SHP77 (cell line): ENCODE results near the gene ADAM33.

Experiments used
- DNase-seq, 2 experiments: peaks; one replicate each; lab custom pipeline; 2025; lab: John Stamatoyannopoulos, UW

Gene ADAM33

DNA sequence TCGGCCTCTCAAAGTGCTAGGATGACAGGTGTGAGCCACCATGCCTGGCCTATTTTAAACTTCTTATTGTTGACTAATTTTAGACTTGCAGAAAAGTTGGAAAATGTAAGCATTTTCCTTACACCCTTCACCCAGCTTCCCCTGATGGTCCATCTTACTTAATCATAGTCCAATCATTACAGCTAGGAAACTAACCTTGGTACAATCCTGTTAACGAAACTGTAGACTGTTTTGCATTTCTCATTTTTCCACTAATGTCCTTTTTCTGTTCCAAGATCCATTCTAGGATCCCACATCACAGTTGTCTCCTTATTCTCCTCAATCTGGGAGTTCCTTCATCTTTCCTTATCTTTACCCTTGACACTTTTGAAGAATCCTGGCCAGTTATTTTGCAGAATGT lies 18.0 kb downstream of the ADAM33 start:
- no peak for DNase-seq

DNA sequence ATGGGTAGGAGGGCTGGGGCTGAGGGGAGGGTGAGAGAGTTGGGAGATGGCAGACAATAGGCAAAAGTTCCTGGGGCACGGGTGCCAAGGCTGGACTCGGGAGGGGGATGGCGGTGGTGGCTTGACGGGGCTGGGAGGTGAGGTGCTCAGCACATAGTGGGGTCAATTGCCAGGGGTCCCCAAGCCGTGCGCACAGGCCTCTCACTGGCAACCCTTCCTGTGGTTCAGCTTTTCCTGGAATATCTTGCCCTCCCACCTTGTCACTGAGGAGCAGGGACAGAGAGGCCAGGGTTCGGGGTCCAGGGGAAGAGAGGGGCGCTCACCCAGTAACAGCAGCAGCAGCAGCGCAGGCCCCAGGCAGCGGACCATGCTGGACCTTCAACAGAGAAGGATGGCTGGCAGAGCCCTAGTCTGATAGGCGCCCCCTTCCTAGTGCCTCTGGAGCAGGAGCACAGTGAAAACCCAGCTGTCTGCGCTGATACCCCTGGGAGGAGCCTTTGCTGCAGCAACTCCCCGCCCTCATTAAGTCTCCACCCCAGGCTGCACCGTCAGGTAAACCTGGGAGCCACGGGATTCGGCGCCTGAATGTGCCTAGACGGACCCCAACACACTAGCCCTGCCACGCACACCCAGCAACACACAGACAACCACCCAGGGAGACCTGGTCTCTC lies 18.6 kb downstream of the ADAM33 start, which contains the start of gene GFRA4:
Gene GFRA4, minus strand, starts transcription at position 369 of the 671 bp plus-strand sequence. Its CDS starts 0 bp downstream, at position 369.
- no peak for DNase-seq

DNA sequence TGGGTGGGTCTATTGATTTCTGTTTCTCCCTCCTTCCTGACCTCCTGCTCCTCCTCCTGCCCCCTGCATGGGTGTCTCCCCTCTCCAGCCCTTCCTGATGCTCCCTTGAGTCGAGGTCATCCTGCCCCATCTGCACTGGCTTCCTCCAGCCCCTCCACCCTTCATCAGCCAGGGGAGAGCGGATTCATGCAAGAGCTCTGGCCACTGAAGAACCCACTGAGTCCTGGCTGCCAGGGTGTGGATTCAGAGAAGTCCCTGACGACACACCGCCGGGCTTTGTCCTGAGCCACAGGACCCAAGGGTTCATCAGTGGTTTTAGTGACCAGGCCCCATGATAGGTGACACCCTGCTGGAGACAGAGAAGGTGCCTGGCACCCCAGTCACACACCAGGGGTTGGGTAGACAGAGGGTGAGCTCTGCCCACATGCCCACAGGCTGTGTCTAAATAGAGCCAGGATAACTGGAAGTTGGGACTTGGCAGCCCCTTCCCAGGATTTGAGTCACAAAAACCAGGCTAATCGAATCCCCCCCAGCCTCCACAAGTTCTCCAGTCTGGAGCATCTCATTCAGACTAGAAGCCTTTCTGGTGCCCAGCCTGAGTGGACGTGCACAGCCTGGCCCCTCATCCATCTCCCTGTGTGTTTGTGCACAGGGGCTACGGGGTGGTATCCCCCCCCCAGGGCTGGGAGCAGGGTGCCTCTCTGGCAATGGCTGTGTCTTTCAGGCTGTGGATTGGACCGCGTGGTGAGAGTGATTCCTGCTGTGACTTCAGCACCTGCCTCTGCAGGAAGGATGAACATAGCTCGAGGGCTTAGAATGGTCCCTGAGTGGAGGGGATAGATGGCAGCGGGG lies 19.8 kb downstream of the ADAM33 start:
- DNase-seq, result no peak

DNA sequence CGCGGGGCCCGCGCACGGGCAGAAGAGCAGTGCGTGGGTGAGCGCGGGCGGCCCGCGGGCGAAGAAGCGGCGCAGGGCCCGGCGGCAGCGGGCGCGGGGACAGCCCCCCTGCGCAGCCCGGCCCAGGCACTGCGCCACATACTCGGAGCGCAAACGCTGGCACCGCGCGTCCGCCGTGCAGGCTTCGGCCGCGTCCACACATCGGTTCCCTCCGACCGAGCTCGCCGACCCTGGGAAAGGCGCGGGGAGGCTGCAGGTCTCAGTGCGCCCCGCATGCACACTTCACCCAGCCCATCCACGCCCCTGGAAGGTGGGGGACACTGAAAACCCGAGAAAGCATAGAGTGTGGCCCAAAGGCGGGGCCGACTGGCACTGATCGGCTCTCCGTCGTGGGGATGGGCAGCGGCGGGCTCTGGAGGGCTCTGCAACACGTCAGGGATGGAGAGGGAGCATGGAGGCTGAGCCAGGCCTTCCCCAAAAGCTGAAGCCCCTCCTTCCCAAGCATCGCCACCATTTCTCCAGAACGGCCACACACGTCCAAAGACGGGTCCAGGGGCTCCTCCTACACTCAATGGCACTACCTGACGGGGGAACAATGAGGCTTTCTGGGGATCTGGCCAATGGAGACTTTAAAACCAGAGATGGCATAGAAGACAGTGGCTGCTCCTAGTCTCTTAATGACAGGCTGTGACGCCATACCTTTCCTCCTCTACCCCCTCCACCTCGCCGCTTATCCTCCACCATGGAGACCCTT lies 20.6 kb downstream of the ADAM33 start:
- DNase-seq, result no peak

DNA sequence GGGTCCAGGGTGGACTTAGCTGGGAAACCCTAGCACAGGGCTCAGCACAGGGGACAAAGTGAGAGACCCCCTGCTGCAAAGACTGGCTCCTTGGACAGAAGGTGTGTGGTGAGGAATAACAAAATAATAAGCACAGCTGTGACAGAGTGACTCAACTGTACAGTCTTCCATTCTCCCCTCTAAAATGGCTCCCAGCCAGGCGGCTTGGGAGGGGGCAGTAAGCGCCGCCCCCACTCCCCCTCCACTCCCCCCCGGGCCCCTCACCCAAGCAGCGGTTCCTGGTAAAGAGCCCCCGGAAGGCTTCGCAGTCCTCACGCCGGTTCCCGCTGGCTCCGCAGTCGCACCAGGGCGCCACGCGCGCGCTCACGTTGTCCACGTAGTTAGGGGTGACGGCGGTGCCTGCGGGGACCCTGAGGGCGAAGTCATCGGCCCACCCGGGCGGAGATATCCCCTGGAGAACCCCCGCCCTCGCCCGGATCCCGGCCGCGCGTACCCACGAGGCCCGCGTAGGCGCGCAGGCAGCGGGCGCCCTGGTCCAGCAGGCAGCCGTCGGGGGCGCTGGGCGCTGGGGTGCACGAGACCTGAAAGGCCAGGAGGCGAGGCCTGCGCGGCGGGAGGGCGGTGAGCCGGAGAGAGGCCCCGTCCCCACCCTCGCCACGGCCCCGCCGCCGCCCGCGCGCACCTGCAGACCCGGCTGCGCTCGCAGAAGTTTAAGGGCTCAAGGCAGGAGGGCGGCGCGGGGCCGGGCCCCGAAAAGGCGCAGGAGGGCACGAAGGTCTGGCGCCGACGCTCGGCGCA lies 21.3 kb downstream of the ADAM33 start:
- DNase-seq, result no peak

DNA sequence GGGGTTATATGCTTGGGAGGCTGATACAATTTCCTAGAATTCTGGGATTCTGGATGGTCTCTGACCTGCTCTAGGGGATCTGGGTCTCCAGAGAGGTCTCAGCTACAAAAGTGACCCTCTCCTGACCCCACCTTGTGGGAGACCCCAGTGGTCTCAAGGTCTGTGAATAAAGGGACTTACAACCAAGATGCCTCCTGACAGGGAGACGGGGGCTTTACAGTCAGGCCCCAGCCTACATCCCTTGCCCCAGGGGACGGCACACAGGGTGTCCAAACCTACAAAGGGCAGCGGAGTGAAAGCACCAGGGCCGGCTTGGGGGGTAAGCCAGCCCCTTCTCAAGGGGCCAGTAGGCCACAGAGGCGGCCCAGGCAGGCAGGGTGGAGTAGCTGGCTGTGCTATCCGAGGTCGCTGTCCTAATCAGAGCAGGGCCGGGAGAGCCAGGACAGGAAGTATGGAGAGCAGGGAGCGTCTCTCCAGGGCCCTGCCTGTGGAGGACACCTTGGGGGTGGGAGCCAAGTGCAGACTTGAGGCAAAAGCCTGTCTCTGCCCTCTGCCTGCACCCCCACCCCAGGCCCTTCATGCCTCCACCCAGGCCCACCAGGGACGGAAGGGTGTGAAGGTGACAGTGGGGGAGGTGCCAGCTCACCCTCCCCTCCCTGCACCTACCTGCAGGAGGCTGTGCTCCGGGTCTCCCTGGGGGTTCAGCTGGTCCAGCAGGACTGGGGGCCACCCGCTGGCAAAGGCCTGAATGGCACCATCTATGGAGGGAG lies 22.1 kb downstream of the ADAM33 start:
- no peak for DNase-seq

DNA sequence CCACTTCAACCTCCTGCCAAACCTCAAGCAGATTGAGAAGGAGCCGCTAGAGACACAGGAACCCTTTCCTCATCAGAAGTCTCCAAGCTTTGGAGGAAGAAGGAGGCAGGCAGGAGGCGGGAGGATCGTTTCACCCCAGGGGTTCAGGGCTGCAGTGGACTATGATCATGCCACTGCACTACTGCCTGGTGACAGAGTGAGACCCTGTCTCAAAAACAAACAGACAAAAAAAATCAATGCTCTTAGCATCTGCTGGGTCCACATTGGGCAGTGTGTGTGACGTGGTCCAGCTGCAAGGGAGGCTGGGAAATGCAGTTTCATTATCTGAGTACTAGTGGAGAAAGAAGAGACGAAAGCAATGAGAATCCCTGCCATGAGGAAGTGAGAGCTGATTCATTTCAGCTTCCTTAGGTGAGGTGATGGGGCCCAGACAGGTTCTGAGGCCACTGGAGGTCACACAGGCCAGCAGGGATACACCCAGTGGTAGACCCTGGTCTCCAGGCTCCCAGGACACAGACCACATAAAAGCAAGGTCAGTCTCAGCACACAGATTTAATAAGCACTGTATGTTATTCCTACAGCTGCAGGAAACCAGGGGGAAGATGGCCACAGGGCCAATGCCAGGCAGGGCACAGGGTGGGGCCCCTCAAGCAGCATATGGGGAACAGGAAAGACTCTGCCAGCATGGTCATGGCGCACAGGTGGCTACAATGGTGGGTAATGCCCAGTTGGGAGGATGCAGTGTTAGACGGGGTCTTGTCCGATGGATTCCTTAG lies 22.9 kb downstream of the ADAM33 start:
- peak; percentile 10 to 34 for DNase-seq

DNA sequence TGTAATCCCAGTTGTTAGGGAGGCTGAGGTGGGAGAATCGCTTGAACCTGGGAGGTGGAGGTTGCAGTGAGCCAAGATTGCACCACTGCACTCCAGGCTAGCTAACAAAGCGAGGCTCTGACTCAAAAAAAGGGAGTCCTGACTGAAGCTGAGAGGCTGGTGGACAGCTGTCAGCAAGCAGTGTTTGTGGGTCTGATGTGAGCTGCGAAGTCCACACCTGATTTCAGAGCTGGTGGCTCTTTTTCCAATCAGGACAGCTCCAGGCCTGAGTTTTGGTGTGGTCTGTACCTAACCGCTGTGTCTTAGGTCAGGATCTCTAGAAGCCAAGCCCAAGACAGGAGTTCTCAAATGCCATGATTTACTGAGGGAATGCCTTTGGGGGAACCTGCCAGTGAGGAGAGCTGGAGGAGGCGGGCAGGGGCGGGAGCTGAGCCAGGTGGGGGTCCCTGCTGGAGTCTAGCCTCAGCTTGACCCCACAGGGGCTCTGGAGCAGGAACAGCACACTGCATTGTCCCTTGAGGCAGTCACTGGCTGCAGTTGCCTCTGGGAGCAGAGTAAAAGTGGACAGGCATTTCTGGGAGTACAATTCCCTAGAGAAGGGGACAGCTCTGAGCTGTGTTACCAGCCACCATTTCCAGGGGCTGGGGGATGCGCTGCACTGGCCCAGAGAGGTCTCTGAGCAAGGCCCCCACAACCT lies 23.6 kb downstream of the ADAM33 start:
- DNase-seq, result no peak

DNA sequence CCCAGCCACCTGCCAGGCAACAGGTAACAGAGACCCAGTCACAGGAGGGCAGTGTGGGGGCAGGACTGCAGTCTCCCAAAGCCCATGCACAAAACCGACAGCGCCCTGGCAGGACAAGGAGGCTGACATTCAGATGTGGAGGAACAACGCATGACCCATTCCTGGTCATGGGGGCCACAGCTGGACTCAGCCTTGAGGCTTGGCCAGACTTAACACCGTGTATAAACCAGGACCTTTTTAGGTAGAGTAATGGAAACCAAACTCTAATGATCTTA lies 26.7 kb downstream of the ADAM33 start:
- DNase-seq, result no peak

DNA sequence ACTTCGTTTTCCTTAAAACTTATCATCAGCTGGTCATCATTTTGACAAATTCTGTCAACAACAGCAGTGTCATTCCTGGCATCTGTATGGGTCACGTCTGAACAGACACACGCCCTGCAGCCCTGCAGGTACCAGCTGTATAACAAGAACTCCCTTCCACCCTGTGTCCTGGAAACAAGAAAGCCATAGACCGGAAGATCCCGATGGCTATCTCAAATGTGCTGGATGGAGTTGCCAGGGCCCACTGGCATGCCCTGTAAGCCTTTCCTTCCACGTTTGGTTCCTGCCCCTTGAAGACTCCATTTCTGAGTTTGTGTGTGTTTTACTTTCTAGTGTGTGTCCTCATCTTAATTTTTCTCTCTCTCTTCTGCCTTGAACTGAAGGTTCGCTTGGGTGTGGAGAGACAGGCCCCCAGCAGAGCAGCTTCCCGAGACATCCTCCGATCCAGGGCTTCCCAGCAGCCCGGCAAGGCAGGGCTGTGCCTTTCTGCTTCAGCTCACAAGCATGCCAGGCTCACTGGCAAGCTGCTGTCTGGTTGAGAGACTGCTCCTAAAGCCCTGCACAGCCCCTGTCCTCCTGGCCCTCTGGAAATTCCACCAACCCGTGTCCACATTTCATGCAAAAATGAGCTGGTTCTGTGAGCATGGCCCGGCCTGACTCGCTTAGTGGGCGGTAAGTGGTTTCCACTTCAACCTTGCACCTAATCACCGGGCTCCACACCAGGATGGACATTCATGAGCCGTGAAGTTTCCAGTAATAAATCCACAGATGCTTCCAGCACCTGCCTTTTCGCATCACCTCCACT lies 27.3 kb downstream of the ADAM33 start:
- peak; percentile 22 to 40 for DNase-seq

DNA sequence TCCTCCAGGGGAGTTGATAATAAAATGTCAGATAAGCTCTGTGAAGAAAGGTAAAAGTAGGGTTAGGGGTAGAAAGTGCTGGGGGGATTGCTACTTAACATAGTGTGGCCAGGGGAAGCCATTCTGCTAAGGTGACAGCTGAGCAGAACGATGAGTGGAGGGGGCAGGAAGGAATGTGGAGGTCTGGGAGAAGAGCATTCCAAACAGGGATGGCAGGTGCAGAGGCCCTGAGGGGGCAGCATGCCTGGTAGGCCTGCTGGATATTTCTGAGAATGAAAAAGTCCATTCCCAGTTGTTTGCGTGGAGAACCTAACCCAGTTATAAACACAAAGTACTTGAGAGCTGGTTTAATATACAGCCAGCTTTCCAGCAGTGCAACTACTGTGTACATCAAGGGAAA lies 27.9 kb downstream of the ADAM33 start:
- DNase-seq, result no peak

DNA sequence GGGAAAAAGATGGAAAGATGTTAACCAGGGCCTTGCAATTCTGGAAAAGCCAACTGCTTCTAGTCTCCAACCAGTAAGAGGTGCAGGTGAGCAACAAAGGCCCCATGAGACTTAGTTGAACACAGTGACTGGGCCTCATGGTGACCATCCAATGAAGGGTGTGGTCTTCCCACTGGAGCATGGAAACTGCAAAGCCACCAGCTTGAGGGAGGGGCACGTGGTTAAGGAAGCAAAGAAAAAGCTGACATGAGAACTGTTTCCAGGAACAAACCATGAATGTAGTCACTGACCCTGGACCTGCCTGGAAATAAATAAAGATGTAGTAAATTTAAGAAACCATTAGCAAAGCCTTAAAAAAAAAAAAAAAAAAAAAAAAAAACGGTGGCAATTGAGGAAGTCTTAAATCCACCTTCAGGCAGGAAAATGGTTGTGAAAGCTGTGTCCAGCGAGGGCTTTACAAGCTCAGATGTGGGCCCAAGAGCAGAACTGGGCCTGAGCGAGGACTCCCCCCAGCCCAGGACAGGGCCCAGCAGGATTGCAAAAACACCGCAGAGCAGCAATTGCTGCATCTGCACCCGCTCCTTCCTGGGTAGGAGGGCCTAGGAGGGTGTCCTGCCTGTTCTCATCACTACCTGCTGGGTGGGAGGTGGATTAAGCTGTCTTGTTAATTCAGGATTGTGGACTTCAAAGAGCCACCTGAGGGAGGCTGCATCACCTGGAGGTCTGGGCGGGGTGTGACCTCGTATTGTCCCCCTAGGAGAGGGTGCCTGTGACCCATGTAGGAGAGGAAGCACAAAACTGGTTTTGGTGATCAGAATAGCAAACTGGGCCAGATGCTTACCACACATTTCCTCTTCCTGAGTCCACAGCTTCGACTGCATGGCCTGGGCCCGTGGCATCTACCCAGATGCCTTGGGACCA lies 28.9 kb downstream of the ADAM33 start:
- no peak for DNase-seq

DNA sequence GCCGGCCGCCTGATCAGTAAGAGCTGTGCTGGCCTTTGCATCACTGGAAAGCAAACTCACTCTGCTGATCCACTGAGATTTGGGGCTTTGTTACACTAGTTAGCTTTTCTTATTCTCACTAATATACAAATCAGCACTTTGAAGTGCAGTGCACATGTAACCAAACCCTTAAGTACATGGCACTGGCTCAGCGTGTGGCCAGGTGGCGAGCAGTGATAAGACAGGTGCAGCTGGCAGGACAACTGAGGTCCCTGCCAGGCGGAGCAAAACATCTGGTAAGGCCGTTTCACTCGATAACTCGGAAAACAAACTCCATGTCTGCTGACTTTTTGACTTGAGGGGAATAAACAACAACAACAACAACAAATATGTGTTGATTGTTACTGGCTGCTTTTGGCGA lies 29.6 kb downstream of the ADAM33 start:
- no peak for DNase-seq

DNA sequence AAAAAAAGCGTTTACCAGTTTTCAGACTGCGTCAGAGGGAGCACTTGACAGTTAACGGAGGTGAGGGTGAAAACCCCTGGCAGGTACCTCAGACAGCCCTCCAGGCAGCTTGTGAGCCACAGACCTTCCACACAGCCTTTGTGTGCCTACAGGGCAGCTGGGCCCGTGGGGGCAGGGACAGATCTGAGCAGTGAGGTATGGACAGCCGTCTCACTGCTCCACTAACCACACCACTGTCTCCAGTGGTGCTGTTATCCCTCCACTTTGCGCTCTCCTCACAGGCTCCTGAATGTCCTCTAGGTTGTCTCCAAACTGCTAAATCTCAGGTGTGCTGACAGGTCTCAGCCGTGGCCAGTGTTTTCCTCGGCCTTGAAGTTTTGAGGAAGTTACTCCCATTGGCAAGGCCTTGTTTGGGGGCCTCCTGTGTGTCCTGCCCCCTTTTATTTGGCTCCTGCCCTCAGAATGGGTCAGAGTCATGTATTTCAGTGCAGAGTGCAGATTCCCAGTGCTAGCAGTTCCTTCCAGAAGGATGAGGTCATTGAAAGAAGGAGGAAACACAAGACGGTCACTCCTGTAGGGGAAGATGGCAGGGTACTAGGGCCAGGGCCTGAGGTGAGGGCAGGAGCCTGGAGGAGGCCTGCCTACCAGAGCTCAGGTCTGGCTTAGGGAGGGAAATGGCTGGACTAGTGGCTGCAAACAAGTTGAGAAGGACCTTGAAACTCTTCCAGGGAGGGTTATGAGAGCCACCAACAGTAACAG lies 30.4 kb downstream of the ADAM33 start:
- peak in 1 of 2 experiments; percentile 25 for DNase-seq

DNA sequence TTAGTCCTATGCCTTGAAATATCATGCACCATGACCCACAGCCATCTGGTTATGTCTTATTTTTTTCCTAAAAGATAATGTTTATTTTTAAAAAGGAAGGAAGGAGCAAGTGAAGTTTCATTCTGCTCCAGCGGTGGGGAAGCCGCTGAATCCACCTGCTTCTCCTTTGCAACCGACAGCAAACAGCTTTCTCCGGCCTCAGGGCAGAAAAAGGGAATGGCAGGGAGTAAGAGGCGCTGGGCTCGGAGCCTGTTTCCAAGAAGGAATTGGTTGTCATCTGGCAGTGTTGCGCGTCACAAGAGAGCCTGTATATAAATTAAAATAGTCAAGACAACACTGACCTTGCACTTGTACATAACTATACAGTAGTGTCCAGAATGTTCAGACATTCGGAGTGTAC lies 32.9 kb downstream of the ADAM33 start:
- DNase-seq, result no peak

DNA sequence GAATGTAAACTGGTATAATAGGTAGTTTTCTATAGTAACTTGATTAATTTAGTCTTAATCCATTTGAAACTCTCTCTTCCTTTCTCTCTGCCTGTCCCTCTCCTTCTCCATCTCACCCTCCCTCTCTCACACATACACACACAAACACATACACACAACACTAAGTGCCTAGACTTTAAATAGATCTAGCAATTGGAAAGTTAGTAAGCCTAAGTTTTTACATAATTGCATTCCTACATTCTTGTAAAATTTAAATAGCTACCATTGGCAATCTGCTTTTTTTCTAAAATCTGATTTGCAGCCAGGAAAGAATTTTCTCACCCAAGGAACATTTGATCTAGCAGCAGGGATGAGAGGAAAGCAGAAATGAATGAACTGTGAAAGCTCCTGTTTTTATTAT lies 34.3 kb downstream of the ADAM33 start:
- DNase-seq, result no peak

DNA sequence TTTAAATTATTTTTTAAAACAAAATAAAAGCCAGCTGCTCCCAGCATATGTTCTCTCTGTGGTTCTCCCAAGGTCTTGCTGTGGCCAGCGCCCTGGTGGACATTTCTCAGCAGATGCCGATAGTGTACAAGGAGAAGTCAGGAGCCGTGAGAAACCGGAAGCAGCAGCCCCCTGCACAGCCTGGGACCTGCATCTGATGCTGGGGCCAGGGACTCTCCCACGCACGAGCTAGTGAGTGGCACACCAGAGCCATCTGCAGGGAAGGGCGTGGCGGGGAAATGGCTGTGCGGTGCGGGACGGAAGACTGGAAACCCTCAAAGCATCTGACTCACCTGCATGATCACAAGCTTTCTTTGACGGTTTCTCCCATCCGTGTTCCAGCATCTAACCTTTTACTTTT lies 35.2 kb downstream of the ADAM33 start:
- no peak for DNase-seq
